Upper lobe of right lung (tissue), 1 donor: ENCODE results near the gene ZMYM4. TPM values are rescaled to one million over a fixed set of nuclear protein-coding genes. Genes with fewer than 3 reads are reported as not detected.

ENCODE experiments used
- ATAC-seq: fragments of 200-7000 bp; cut with Tn5 transposase; one replicate; pipeline ENCODE4 v1.9.1; 2020; ENCODE audit warnings: mild to moderate bottlenecking, moderate library complexity
- DNase-seq: peaks from one replicate; pipeline ENCODE4 v3.0.0-alpha.2; 2020
- H3K27ac ChIP-seq: fragments of 200-600 bp; one replicate; pipeline ENCODE4 v1.8.0; 2022
- H3K27me3 ChIP-seq: fragments of 200-600 bp; one replicate; pipeline ENCODE4 v1.8.0; 2022; ENCODE audit warnings: mild to moderate bottlenecking
- H3K36me3 ChIP-seq: fragments of 200-600 bp; one replicate; pipeline ENCODE4 v1.8.0; 2022
- H3K4me1 ChIP-seq: fragments of 200-600 bp; one replicate; pipeline ENCODE4 v1.8.0; 2022
- H3K4me3 ChIP-seq: fragments of 200-600 bp; one replicate; pipeline ENCODE4 v1.8.0; 2022; ENCODE audit warnings: mild to moderate bottlenecking
- H3K9me3 ChIP-seq: fragments of 200-600 bp; one replicate; pipeline ENCODE4 v1.8.0; 2022
- intact Hi-C: fragments of 100-400 bp; cut with DNase I; formaldehyde crosslinking; loops from one replicate; pipeline ENCODE4 v1.11.0; 2022
- total RNA-seq: library from RNA; stranded (reverse); fragmentation: NEBNext Ultra II Directional; extraction: Animal tissue kit (Norgen Biotek cat#: 25700); gene quantifications from one replicate; pipeline ENCODE4 v1.2.1, GENCODE V29; 2021
- TF ChIP-seq, protein P1 (sequence below): fragments of 200-600 bp; IDR thresholded peaks from one replicate; pipeline ENCODE4 v1.8.0; 2022; ENCODE audit warnings: antibody characterized with exemption
- donor health status: DM: no; HTN: yes; CAD: no; lungs with severe emphysema.

ZMYM4 gene
- total RNA-seq, 1 donor from 2014 or later = 48.1 TPM

DNA sequence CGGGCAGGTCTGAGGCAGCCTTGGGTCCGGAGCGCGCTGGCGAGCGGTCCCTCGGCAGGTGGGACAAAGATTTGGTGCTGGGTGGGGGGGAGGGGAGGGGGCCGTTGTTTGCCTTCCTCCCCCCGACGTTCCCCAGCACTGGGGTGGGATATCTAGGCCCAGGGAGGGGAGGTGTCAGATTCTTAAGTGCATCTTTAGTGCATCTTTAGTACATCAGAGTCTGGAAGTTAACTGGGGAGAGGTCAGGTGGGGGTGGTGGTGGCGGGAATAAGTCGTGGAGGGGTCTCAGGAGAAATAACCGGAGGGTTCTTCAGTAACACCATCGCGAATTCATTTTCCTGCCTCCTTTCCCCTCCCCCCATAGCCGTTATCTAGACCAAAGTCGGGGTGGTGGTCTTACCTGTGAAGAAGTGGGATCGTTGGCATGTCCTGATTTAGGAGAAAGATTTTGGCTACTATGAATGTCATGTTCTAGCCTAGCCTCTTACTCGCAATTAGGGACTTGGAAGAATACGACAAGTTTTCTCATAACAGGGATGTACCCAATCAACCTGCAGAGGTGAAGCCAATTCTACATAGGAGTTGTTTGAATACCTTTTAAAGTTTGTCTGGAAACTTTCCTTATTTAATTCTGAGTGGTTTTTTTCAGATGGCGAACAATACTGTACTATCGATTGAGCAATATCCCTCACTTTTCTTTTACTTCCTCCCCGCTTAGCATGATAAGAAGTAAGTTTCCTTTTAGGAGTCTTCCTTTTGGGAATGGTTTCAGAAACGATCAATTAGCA lies 886 bp downstream of the ZMYM4 start:
- ATAC-seq = no peak
- no peaks in the 10 kb centered on the region for H3K9me3 ChIP-seq
- no peak for DNase-seq
- no peaks in the 10 kb centered on the region for H3K36me3 ChIP-seq
- TF ChIP-seq, protein P1, sequence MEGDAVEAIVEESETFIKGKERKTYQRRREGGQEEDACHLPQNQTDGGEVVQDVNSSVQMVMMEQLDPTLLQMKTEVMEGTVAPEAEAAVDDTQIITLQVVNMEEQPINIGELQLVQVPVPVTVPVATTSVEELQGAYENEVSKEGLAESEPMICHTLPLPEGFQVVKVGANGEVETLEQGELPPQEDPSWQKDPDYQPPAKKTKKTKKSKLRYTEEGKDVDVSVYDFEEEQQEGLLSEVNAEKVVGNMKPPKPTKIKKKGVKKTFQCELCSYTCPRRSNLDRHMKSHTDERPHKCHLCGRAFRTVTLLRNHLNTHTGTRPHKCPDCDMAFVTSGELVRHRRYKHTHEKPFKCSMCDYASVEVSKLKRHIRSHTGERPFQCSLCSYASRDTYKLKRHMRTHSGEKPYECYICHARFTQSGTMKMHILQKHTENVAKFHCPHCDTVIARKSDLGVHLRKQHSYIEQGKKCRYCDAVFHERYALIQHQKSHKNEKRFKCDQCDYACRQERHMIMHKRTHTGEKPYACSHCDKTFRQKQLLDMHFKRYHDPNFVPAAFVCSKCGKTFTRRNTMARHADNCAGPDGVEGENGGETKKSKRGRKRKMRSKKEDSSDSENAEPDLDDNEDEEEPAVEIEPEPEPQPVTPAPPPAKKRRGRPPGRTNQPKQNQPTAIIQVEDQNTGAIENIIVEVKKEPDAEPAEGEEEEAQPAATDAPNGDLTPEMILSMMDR = no peak
- H3K4me1 ChIP-seq = peaks cover 23% of the 10 kb centered on the region
- peak overlapping the region; percentile 88 for H3K27ac ChIP-seq
- H3K4me3 ChIP-seq = peak overlapping the region; percentile 82
- intact Hi-C loops = no loop called here
- no peaks in the 10 kb centered on the region for H3K27me3 ChIP-seq

DNA sequence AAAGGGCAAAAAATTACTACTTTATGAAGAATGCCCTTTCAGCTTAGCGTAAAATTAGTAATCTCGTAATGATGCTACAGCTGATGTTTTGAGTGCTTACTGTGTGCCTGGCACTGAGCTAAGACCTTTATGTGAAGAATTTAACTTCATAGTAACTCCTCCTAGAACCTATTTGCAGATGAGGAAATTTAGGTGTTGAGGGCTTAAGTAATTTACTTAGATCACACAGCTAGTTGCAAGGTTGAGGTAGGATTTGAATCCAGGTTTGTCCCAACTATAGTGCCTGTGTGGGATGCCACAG lies 1.4 kb downstream of the ZMYM4 start:
- no peaks in the 10 kb centered on the region for H3K27me3 ChIP-seq
- TF ChIP-seq, protein P1 = no peak
- peaks cover 18% of the 10 kb centered on the region for H3K4me1 ChIP-seq
- ATAC-seq (no peak), DNase-seq (no peak)
- H3K27ac ChIP-seq = peak overlapping the region; percentile 88
- no peaks in the 10 kb centered on the region for H3K36me3 ChIP-seq
- H3K4me3 ChIP-seq = peak overlapping the region; percentile 82
- H3K9me3 ChIP-seq = no peaks in the 10 kb centered on the region
- intact Hi-C loops = no loop called here

DNA sequence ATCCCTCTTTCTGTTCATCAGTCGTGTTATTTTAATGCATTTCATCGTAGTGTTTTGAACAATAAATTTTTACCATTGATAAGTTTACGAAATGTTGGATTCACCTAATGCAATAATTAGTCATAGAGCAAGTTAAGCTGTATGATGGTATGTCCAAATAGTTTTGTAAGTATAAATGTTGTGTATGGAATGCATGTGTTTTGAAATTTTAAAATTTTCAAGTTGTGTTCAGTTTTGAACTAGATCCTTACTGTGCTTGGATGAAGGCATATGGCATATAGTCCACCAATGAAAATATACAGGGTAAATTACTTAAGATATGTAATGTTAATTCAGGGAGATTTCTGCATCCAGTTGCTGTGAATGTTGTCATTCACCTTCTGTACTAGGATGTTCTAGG lies 2.3 kb downstream of the ZMYM4 start:
- Histone ChIP-seq H3K9me3 (no peaks in the 10 kb centered on the region), H3K27me3 (no peaks in the 10 kb centered on the region), H3K4me1 (peaks cover 11% of the 10 kb centered on the region), H3K4me3 (no peak overlapping the region), H3K27ac (no peak overlapping the region), H3K36me3 (no peaks in the 10 kb centered on the region)
- DNase-seq (no peak), ATAC-seq (no peak)
- intact Hi-C loops = no loop called here
- TF ChIP-seq, protein P1 = no peak

DNA sequence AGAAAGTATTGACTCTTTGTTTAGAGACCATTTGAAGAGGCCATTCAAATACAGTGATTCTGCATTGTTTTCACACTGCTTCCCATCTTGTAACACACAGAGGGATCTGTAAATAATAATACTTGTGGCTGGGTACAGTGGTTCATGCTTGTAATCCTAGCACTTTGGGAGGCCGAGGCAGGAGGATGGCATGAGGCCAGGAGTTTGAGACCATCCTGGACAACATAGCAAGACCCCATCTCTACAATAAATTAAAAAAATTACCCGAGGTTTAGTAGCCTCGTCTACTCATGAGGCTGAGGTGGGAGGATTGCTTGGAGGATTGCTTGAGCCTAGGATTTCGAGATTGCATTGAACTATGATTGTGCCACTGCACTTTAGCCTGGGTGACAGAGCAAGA lies 5.7 kb downstream of the ZMYM4 start:
- intact Hi-C loops = no loop called here
- TF ChIP-seq, protein P1 = no peak
- Histone ChIP-seq H3K27ac (no peak overlapping the region), H3K4me3 (no peak overlapping the region), H3K4me1 (peaks cover 11% of the 10 kb centered on the region), H3K9me3 (no peaks in the 10 kb centered on the region), H3K36me3 (no peaks in the 10 kb centered on the region), H3K27me3 (no peaks in the 10 kb centered on the region)
- ATAC-seq (no peak), DNase-seq (no peak)

DNA sequence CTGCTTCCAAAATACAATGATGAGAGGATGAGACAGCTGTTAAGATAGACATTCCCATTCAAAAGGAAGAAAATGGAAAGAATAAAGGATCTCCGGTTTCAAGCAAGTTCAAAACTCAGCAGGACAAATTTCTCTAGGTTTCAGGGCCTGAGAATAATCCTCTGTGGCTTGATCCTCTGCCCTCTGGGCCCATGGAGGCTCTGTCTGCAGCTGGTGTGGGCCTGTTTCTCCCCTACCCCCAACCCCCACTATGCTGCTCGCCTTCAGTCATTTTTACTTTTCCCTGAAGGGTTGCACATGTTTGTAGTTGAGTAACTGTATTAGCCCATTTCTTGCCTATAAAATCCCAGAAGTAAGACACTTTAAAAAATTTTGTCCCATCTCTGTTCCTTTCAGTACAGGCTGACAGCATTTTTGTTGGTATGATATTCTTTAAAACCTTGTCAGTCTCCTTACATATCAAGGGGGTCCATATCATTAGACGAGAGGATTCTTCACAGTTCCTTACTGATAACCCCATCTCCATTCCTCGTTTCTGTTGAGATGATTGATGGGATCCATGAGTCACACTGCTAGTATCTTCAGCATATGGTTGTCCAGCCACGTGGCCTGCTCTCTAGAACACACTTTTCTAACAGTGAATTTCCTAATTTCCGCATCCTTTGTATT lies 10.5 kb downstream of the ZMYM4 start:
- intact Hi-C loops = no loop called here
- H3K36me3 ChIP-seq = no peaks in the 10 kb centered on the region
- no peaks in the 10 kb centered on the region for H3K4me1 ChIP-seq
- no peaks in the 10 kb centered on the region for H3K9me3 ChIP-seq
- ATAC-seq (no peak), DNase-seq (no peak)
- no peak overlapping the region for H3K27ac ChIP-seq
- TF ChIP-seq, protein P1 = no peak
- no peaks in the 10 kb centered on the region for H3K27me3 ChIP-seq
- H3K4me3 ChIP-seq = no peak overlapping the region
